H9 (cell line): ENCODE data around the gene RAP1GAP. TPM values are rescaled to one million over a fixed set of nuclear protein-coding genes. Genes with fewer than 3 reads are reported as not detected.

Experiments used
- DNase-seq: peaks from one replicate; pipeline ENCODE4 v3.0.0-alpha.2; 2017
- H2AFZ ChIP-seq: one replicate; pipeline ENCODE4 v1.6.1; 2013; ENCODE audit warnings: mild to moderate bottlenecking, low read length, control low read depth, moderate library complexity
- H2AK5ac ChIP-seq: 2 replicates; pipeline ENCODE4 v1.6.1; 2013; ENCODE audit warnings: low read length, control low read depth, mixed read lengths; ENCODE audit not compliant: insufficient read length
- H2BK120ac ChIP-seq: one replicate; pipeline ENCODE4 v1.6.1; 2013; ENCODE audit warnings: low read depth, mild to moderate bottlenecking, low read length, control low read depth, inconsistent platforms; ENCODE audit not compliant: poor library complexity, severe bottlenecking
- H2BK12ac ChIP-seq: 2 replicates; pipeline ENCODE4 v1.6.1; 2013; ENCODE audit warnings: low read length, control low read depth, mixed read lengths, low read depth; ENCODE audit not compliant: insufficient read length
- H2BK15ac ChIP-seq: 2 replicates; pipeline ENCODE4 v1.6.1; 2013; ENCODE audit warnings: low read depth, low read length, control low read depth
- H2BK20ac ChIP-seq: one replicate; pipeline ENCODE4 v1.6.1; 2013; ENCODE audit warnings: low read depth, mild to moderate bottlenecking, low read length, control low read depth, inconsistent platforms; ENCODE audit not compliant: poor library complexity, severe bottlenecking
- H2BK5ac ChIP-seq: 2 replicates; pipeline ENCODE4 v1.6.1; 2013; ENCODE audit warnings: low read length, control low read depth, mixed read lengths; ENCODE audit not compliant: insufficient read length
- H3K14ac ChIP-seq: 2 replicates; pipeline ENCODE4 v1.6.1; 2013; ENCODE audit warnings: low read length, control low read depth; ENCODE audit not compliant: insufficient read depth
- H3K18ac ChIP-seq: 2 replicates; pipeline ENCODE4 v1.6.1; 2013; ENCODE audit warnings: low read depth, mild to moderate bottlenecking, mixed read lengths, low read length, control low read depth; ENCODE audit not compliant: insufficient read length
- H3K23ac ChIP-seq: 2 replicates; pipeline ENCODE4 v1.6.1; 2013; ENCODE audit warnings: low read length, control low read depth, mixed read lengths, low read depth; ENCODE audit not compliant: insufficient read length
- H3K23me2 ChIP-seq: 2 replicates; pipeline ENCODE4 v1.6.1; 2013; ENCODE audit warnings: low read depth, mild to moderate bottlenecking, mixed read lengths, low read length, control low read depth; ENCODE audit not compliant: insufficient read length, poor library complexity, severe bottlenecking
- H3K27ac ChIP-seq: 2 replicates; pipeline ENCODE4 v1.5.1; 2013; ENCODE audit warnings: low read length, control low read depth, mixed read lengths, low read depth; ENCODE audit not compliant: insufficient read length
- H3K27me3 ChIP-seq: 2 replicates; pipeline ENCODE4 v1.6.1; 2013; ENCODE audit warnings: low read length, control low read depth, inconsistent platforms; ENCODE audit not compliant: insufficient read depth
- H3K4ac ChIP-seq: 2 replicates; pipeline ENCODE4 v1.6.1; 2013; ENCODE audit warnings: low read depth, mild to moderate bottlenecking, control low read depth, inconsistent platforms, low read length, moderate library complexity
- H3K4me1 ChIP-seq: 2 replicates; pipeline ENCODE4 v1.6.1; 2013; ENCODE audit warnings: low read length, control low read depth, inconsistent platforms; ENCODE audit not compliant: insufficient read depth
- H3K4me2 ChIP-seq: 2 replicates; pipeline ENCODE4 v1.6.1; 2013; ENCODE audit warnings: low read length, control low read depth, mixed read lengths; ENCODE audit not compliant: insufficient read length, insufficient read depth
- H3K56ac ChIP-seq: 2 replicates; pipeline ENCODE4 v1.6.1; 2013; ENCODE audit warnings: low read depth, mild to moderate bottlenecking, mixed read lengths, low read length, control low read depth; ENCODE audit not compliant: insufficient read length
- H3K79me1 ChIP-seq: 2 replicates; pipeline ENCODE4 v1.6.1; 2013; ENCODE audit warnings: low read depth, mild to moderate bottlenecking, moderate library complexity, low read length, control low read depth, inconsistent platforms; ENCODE audit not compliant: insufficient read depth, poor library complexity, severe bottlenecking
- H3K79me2 ChIP-seq: 2 replicates; pipeline ENCODE4 v1.6.1; 2013; ENCODE audit warnings: low read length, control low read depth, inconsistent platforms; ENCODE audit not compliant: insufficient read depth
- H3K9ac ChIP-seq: 2 replicates; pipeline ENCODE4 v1.6.1; 2013; ENCODE audit warnings: low read length, control low read depth, mixed read lengths; ENCODE audit not compliant: insufficient read length; ENCODE audit errors: extremely low read depth
- H3K9me3 ChIP-seq: one replicate; pipeline ENCODE4 v1.6.1; 2013; ENCODE audit warnings: low read depth, low read length, inconsistent platforms; ENCODE audit not compliant: control insufficient read depth
- H3T11ph ChIP-seq: one replicate; pipeline ENCODE4 v1.6.1; 2013; ENCODE audit warnings: mild to moderate bottlenecking, low read length, control low read depth, inconsistent platforms
- H4K20me1 ChIP-seq: one replicate; pipeline ENCODE4 v1.6.1; 2013; ENCODE audit not compliant: control insufficient read depth, insufficient read length, insufficient read depth
- H4K5ac ChIP-seq: 2 replicates; pipeline ENCODE4 v1.6.1; 2013; ENCODE audit warnings: low read depth, mild to moderate bottlenecking, mixed read lengths, low read length, control low read depth; ENCODE audit not compliant: insufficient read length
- H4K8ac ChIP-seq: replicated peaks from 2 replicates; pipeline ENCODE4 v1.6.1; 2013; ENCODE audit warnings: low read length, control low read depth, mixed read lengths, low read depth; ENCODE audit not compliant: insufficient read length
- H4K91ac ChIP-seq: 2 replicates; pipeline ENCODE4 v1.6.1; 2013; ENCODE audit warnings: low read depth, mild to moderate bottlenecking, moderate library complexity, mixed read lengths, low read length, control low read depth; ENCODE audit not compliant: insufficient read length
- H3K27ac Mint-ChIP-seq, 3 experiments: 2 replicates in 2 of 3; 3 replicates in 1 of 3; pipeline ENCODE4 v1.8.0; 2020 to 2021; ENCODE audit warnings: mixed read lengths in 3 of 3, mild to moderate bottlenecking in 1 of 3, moderate library complexity in 1 of 3
- H3K27me3 Mint-ChIP-seq: 2 replicates; pipeline ENCODE4 v1.8.0; 2021; ENCODE audit warnings: low read depth, mild to moderate bottlenecking, moderate library complexity, mixed read lengths
- H3K36me3 Mint-ChIP-seq, 3 experiments: 2 replicates in 2 of 3; 3 replicates in 1 of 3; pipeline ENCODE4 v1.8.0; 2020 to 2021; ENCODE audit warnings: low read depth in 3 of 3, mixed read lengths in 3 of 3; ENCODE audit not compliant: insufficient read depth in 1 of 3
- H3K4me1 Mint-ChIP-seq, 2 experiments: 2 replicates each; pipeline ENCODE4 v1.8.0; 2020; ENCODE audit warnings: mixed read lengths in 2 of 2
- H3K4me3 Mint-ChIP-seq, 2 experiments: 2 replicates in 1 of 2; 3 replicates in 1 of 2; pipeline ENCODE4 v1.8.0; 2020 to 2021; ENCODE audit warnings: mild to moderate bottlenecking in 2 of 2, mixed read lengths in 2 of 2, moderate library complexity in 1 of 2
- H3K9me3 Mint-ChIP-seq, 2 experiments: 2 replicates in 1 of 2; 3 replicates in 1 of 2; pipeline ENCODE4 v1.8.0; 2020; ENCODE audit warnings: mild to moderate bottlenecking in 2 of 2, mixed read lengths in 2 of 2, moderate library complexity in 1 of 2
- WGBS: extraction: QIAGEN DNeasy Blood & Tissue Kit; methylation state at CpG from one replicate; pipeline ENCODE4 v1.1.7; 2013; ENCODE audit warnings: missing lambda C conversion rate, low lambda C conversion rate, mixed read lengths; ENCODE audit not compliant: insufficient read length; ENCODE audit errors: extremely low coverage; 5-methylcytosine and 5-hydroxymethylcytosine counted together
- total RNA-seq: library from RNA; stranded (reverse); gene quantifications from 2 replicates; pipeline ENCODE4 v1.2.1, GENCODE V29; 2021
- TF ChIP-seq, protein P1 (sequence below): fragments of 200-600 bp; sonication (generic); conservative IDR thresholded peaks from 3 replicates; pipeline ENCODE4 v1.8.0; 2021; ENCODE audit warnings: antibody characterized with exemption, mild to moderate bottlenecking

Gene RAP1GAP
- total RNA-seq, 1 experiment from 2014 or later = 7.9 TPM

DNA sequence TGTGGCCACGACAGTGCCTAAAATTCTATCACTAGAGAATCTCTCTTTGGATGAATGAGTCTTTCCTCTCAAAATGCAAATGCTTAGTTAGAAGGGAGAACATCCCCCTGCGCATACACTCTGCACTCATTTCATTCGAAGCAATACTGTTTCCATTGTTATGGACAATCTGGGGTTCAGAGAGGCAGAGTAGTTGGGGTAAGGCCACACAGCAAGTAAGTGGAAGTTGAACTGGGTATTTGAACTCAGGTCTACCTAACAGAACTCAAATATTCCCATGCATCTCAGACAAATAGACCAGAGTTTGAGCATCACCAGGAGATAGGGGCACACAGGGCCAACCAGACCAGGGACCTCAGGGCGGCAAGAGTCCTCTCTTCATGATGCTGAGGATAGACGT lies 25.5 kb downstream of the RAP1GAP start:
- H3K18ac ChIP-seq = no peak overlapping the region
- H3K4me2 ChIP-seq = no peak overlapping the region
- H4K20me1 ChIP-seq = no peaks in the 10 kb centered on the region
- Mint-ChIP-seq H3K4me3 (no peak overlapping the region), H3K27me3 (peaks cover 2% of the 10 kb centered on the region; the same call in 1 of the 2 replicates), H3K4me1 (peaks cover 20 to 36% of the 10 kb centered on the region in 2 experiments), H3K27ac (no peak overlapping the region), H3K36me3 (no peaks in the 10 kb centered on the region), H3K9me3 (no peaks in the 10 kb centered on the region)
- no peak for DNase-seq
- no peak overlapping the region for H4K5ac ChIP-seq
- no peak overlapping the region for H3K27ac ChIP-seq
- H3K79me2 ChIP-seq = no peaks in the 10 kb centered on the region
- H4K91ac ChIP-seq = no peak overlapping the region
- no peaks in the 10 kb centered on the region for H3K79me1 ChIP-seq
- no peak overlapping the region for H2AK5ac ChIP-seq
- TF ChIP-seq, protein P1, sequence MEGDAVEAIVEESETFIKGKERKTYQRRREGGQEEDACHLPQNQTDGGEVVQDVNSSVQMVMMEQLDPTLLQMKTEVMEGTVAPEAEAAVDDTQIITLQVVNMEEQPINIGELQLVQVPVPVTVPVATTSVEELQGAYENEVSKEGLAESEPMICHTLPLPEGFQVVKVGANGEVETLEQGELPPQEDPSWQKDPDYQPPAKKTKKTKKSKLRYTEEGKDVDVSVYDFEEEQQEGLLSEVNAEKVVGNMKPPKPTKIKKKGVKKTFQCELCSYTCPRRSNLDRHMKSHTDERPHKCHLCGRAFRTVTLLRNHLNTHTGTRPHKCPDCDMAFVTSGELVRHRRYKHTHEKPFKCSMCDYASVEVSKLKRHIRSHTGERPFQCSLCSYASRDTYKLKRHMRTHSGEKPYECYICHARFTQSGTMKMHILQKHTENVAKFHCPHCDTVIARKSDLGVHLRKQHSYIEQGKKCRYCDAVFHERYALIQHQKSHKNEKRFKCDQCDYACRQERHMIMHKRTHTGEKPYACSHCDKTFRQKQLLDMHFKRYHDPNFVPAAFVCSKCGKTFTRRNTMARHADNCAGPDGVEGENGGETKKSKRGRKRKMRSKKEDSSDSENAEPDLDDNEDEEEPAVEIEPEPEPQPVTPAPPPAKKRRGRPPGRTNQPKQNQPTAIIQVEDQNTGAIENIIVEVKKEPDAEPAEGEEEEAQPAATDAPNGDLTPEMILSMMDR = no peak
- no peaks in the 10 kb centered on the region for H3K4me1 ChIP-seq
- no peak overlapping the region for H3T11ph ChIP-seq
- no peak overlapping the region for H3K4ac ChIP-seq
- no peak overlapping the region for H2BK12ac ChIP-seq
- H3K23ac ChIP-seq = no peak overlapping the region
- no peak overlapping the region for H2BK120ac ChIP-seq
- no peak overlapping the region for H2BK20ac ChIP-seq
- WGBS = no CpG with 5 or more reads among the region's 5 CpGs
- no peak overlapping the region for H4K8ac ChIP-seq
- no peak overlapping the region for H3K9ac ChIP-seq
- no peaks in the 10 kb centered on the region for H3K27me3 ChIP-seq
- H3K56ac ChIP-seq = no peak overlapping the region
- H3K23me2 ChIP-seq = no peaks in the 10 kb centered on the region
- no peak overlapping the region for H2AFZ ChIP-seq
- no peak overlapping the region for H2BK5ac ChIP-seq
- H3K9me3 ChIP-seq = no peaks in the 10 kb centered on the region
- no peak overlapping the region for H3K14ac ChIP-seq
- no peak overlapping the region for H2BK15ac ChIP-seq
